ENCODE measurements around the gene LMAN2.

The LMAN2 gene

DNA sequence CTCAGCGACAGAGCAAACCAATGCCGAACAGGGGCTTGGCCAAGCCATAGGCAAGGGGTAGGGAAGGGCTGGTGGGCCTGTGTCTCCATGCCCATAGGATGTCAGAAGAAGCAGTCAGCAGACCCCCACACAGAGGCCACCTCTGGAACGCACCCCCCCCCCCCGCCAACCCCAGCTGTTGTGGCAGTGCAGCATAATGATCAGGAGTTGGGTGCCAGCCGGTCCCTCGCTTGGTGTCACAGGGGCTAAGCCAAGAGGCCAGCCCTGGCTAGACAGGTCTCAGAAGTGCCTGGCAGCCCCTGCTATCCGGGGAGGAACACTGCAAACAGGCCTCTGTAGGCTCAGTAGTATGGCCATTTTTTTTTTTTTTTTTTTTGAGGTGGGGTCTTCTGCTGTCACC lies 36.1 kb downstream of the LMAN2 start:
- TF ChIP-seq, protein P1, sequence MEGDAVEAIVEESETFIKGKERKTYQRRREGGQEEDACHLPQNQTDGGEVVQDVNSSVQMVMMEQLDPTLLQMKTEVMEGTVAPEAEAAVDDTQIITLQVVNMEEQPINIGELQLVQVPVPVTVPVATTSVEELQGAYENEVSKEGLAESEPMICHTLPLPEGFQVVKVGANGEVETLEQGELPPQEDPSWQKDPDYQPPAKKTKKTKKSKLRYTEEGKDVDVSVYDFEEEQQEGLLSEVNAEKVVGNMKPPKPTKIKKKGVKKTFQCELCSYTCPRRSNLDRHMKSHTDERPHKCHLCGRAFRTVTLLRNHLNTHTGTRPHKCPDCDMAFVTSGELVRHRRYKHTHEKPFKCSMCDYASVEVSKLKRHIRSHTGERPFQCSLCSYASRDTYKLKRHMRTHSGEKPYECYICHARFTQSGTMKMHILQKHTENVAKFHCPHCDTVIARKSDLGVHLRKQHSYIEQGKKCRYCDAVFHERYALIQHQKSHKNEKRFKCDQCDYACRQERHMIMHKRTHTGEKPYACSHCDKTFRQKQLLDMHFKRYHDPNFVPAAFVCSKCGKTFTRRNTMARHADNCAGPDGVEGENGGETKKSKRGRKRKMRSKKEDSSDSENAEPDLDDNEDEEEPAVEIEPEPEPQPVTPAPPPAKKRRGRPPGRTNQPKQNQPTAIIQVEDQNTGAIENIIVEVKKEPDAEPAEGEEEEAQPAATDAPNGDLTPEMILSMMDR (IDR thresholded peaks at IDR 0.05; ENCODE audit: insufficient read depth, low read length, poor library complexity, severe bottlenecking), result no peak
- no peak for TF ChIP-seq EZH2phosphoT487 (conservative IDR thresholded peaks at IDR 0.05; ENCODE audit: low read length)
- H4K20me1 ChIP-seq (ENCODE audit: low read depth, low read length), result 0 out of 2 replicates have a peak, but pooled peaks cover 2% of the 10 kb centered on the region
- no peak overlapping the region for H2AFZ ChIP-seq (ENCODE audit: low read depth, low read length, severe bottlenecking)
- no peaks in the 10 kb centered on the region for H3K9me2 ChIP-seq (replicated peaks; ENCODE audit: insufficient read depth, low read length)
- no peak overlapping the region for H3K4me2 ChIP-seq (ENCODE audit: low read depth, low read length, poor library complexity, severe bottlenecking)
- H3K9me3 ChIP-seq (ENCODE audit: insufficient read depth, low read length), result peaks cover 7% of the 10 kb centered on the region; the same call in 1 of the 2 replicates
- H3F3A ChIP-seq (ENCODE audit: insufficient read depth), result peaks cover 14% of the 10 kb centered on the region
- H3K4me3 ChIP-seq (ENCODE audit: insufficient read depth, low read length, poor library complexity, severe bottlenecking), result no peak overlapping the region
- no peaks in the 10 kb centered on the region for H3K36me3 ChIP-seq (ENCODE audit: low read length)
- H3K79me2 ChIP-seq (ENCODE audit: insufficient read depth, low read length), result no peaks in the 10 kb centered on the region
- H3K9ac ChIP-seq (ENCODE audit: low read length), result no peak overlapping the region
- no peaks in the 10 kb centered on the region for H3K27me3 ChIP-seq (ENCODE audit: low read length)
- no peak overlapping the region for H3K27ac ChIP-seq (ENCODE audit: low read depth, low read length)

DNA sequence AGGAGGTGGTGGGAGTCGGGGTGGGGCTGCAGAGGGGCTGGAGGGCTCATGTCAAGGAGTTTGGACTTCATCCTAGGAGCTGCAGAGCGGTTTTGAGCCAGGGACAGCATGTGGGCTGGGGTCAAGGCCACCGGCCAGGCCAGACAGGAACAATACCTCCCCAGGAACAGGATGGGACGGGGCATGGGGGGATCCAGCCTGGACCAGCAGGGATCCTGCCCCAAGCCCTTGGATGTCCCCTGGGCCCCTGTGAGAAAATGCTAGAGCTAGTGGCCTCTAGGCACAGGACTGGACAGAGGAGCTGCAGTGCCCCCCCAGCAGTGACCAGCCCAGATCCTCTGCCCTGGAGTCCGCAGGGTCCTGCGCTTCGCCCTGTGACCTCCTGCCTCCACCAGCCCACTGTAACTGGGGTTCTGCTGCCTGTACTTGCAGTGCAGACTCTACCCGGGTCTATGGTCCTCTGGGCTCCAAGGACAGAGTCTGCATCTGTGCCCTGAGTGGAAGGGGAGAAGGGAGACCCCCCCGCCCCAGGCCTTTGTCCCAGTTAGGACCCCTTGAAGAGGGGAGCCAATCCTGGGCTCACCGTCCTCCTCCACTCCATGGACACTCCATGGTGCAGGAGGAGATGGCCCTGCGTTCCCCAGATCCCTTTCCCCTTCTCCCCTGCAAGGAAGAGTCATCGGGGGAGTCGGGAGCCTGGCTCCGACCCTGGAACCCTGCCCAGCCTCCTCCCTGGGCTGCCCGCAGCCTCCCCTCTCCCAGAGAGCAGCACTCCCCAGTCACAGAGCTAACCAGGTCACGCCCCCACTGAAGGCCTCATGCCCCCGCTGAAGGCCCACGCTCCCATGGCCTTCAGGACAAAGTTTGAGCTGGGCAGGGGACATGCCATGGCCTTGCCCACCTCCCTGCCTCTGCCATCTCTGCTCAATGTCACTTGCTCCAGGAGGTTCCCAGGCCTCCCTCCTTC lies 36.8 kb downstream of the LMAN2 start:
- no peak overlapping the region for H3K4me3 ChIP-seq (ENCODE audit: insufficient read depth, low read length, poor library complexity, severe bottlenecking)
- no peaks in the 10 kb centered on the region for H3K27me3 ChIP-seq (ENCODE audit: low read length)
- no peak overlapping the region for H2AFZ ChIP-seq (ENCODE audit: low read depth, low read length, severe bottlenecking)
- H3K27ac ChIP-seq (ENCODE audit: low read depth, low read length), result no peak overlapping the region
- H4K20me1 ChIP-seq (ENCODE audit: low read depth, low read length), result peaks cover 6% of the 10 kb centered on the region; the same call in 1 of the 2 replicates
- no peak for TF ChIP-seq EZH2phosphoT487 (conservative IDR thresholded peaks at IDR 0.05; ENCODE audit: low read length)
- TF ChIP-seq, protein P1 (IDR thresholded peaks at IDR 0.05; ENCODE audit: insufficient read depth, low read length, poor library complexity, severe bottlenecking), result no peak
- peaks cover 22% of the 10 kb centered on the region for H3F3A ChIP-seq (ENCODE audit: insufficient read depth)
- no peaks in the 10 kb centered on the region for H3K36me3 ChIP-seq (ENCODE audit: low read length)
- no peak overlapping the region for H3K4me2 ChIP-seq (ENCODE audit: low read depth, low read length, poor library complexity, severe bottlenecking)
- H3K9me3 ChIP-seq (ENCODE audit: insufficient read depth, low read length), result peaks cover 6% of the 10 kb centered on the region; the same call in 1 of the 2 replicates
- H3K9ac ChIP-seq (ENCODE audit: low read length), result no peak overlapping the region
- no peaks in the 10 kb centered on the region for H3K79me2 ChIP-seq (ENCODE audit: insufficient read depth, low read length)
- no peaks in the 10 kb centered on the region for H3K9me2 ChIP-seq (replicated peaks; ENCODE audit: insufficient read depth, low read length)

DNA sequence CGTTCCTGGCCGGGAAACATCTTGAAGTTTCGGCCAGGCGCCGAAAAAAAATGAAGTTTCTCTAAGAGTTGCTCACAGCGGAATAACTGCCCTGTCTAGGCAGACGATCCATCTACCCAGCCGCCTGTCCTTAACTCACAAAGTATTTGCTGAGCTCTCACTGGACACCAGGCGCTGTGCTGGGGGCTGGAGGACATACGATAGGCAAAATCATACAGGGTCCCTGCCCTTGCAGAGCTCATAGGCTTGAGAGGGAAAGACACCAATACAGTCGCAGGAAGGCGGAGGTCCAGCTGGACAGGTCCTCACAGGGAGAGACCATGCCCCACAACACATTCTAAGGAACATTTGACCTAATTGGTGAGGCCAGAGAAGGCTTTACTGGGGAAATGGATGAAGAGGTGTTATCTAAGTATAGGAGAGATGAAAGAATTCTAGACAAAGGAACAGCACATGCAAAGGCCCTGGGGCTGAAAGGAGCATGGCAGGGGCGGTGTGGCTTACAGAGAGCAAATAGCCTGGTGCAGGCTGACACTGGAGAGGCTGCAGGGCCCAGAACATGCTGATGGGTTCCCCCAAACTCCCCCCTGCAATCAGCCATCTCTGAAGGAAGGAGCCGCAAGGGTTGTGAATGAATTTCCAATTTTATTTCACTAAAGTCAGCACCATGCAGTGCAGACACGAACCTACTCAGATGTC lies 37.8 kb downstream of the LMAN2 start:
- Histone ChIP-seq H3K9me3 (ENCODE audit: insufficient read depth, low read length) (no peaks in the 10 kb centered on the region), H2AFZ (ENCODE audit: low read depth, low read length, severe bottlenecking) (no peak overlapping the region), H3K9me2 (replicated peaks; ENCODE audit: insufficient read depth, low read length) (no peaks in the 10 kb centered on the region), H3K36me3 (ENCODE audit: low read length) (no peaks in the 10 kb centered on the region), H3K9ac (ENCODE audit: low read length) (no peak overlapping the region), H3K4me2 (ENCODE audit: low read depth, low read length, poor library complexity, severe bottlenecking) (no peak overlapping the region), H3K4me3 (ENCODE audit: insufficient read depth, low read length, poor library complexity, severe bottlenecking) (no peak overlapping the region), H3K27me3 (ENCODE audit: low read length) (no peaks in the 10 kb centered on the region), H3K27ac (ENCODE audit: low read depth, low read length) (no peak overlapping the region), H3F3A (ENCODE audit: insufficient read depth) (peaks cover 26% of the 10 kb centered on the region), H3K79me2 (ENCODE audit: insufficient read depth, low read length) (no peaks in the 10 kb centered on the region), H4K20me1 (ENCODE audit: low read depth, low read length) (peaks cover 6% of the 10 kb centered on the region; the same call in 1 of the 2 replicates)
- TF ChIP-seq EZH2phosphoT487 (conservative IDR thresholded peaks at IDR 0.05; ENCODE audit: low read length), result no peak
- TF ChIP-seq, protein P1 (IDR thresholded peaks at IDR 0.05; ENCODE audit: insufficient read depth, low read length, poor library complexity, severe bottlenecking), result no peak

All from SU-DHL-6 (cell line).